Trophoblast cell (in vitro differentiated cells and primary cell): Measurements from ENCODE around the gene IMP4.

Experiments
- DNase-seq, 2 donors: peaks; one replicate each; pipeline ENCODE4 v3.0.0-alpha.2; 2016
- H2AFZ ChIP-seq: 2 replicates; pipeline ENCODE4 v1.6.1; 2013; ENCODE audit warnings: low read length, moderate library complexity, mild to moderate bottlenecking; ENCODE audit not compliant: insufficient read depth, poor library complexity
- H2AK5ac ChIP-seq: 2 replicates; pipeline ENCODE4 v1.6.1; 2013; ENCODE audit warnings: mild to moderate bottlenecking, low read length
- H2BK120ac ChIP-seq: 2 replicates; pipeline ENCODE4 v1.6.1; 2013; ENCODE audit warnings: low read length, mild to moderate bottlenecking, moderate library complexity; ENCODE audit not compliant: insufficient read depth, poor library complexity
- H2BK12ac ChIP-seq: 2 replicates; pipeline ENCODE4 v1.6.1; 2013; ENCODE audit warnings: mild to moderate bottlenecking, low read length, moderate library complexity
- H2BK5ac ChIP-seq: 2 replicates; pipeline ENCODE4 v1.6.1; 2013; ENCODE audit warnings: low read length, low read depth, moderate library complexity, mild to moderate bottlenecking; ENCODE audit not compliant: poor library complexity
- H3K14ac ChIP-seq: 2 replicates; pipeline ENCODE4 v1.6.1; 2013; ENCODE audit warnings: mild to moderate bottlenecking, low read length
- H3K18ac ChIP-seq: 2 replicates; pipeline ENCODE4 v1.6.1; 2013; ENCODE audit warnings: mild to moderate bottlenecking, low read length
- H3K23ac ChIP-seq: 2 replicates; pipeline ENCODE4 v1.6.1; 2013; ENCODE audit warnings: low read length
- H3K27ac ChIP-seq: 2 replicates; pipeline ENCODE4 v1.5.1; 2013; ENCODE audit warnings: low read depth, mild to moderate bottlenecking, inconsistent platforms, low read length, moderate library complexity
- H3K27me3 ChIP-seq: 2 replicates; pipeline ENCODE4 v1.6.1; 2013; ENCODE audit warnings: inconsistent platforms, mild to moderate bottlenecking, low read length, moderate library complexity; ENCODE audit not compliant: insufficient read depth
- H3K36me3 ChIP-seq, 2 experiments: 1 replicate in 1 of 2; 2 replicates in 1 of 2; pipeline ENCODE4 v1.6.1; 2013; ENCODE audit warnings: low read length in 2 of 2, mild to moderate bottlenecking in 2 of 2, moderate library complexity in 1 of 2; ENCODE audit not compliant: insufficient read depth in 2 of 2, control insufficient read depth in 1 of 2
- H3K4ac ChIP-seq: 2 replicates; pipeline ENCODE4 v1.6.1; 2013; ENCODE audit warnings: low read depth, mild to moderate bottlenecking, low read length, moderate library complexity
- H3K4me1 ChIP-seq, 2 experiments: 1 replicate in 1 of 2; 2 replicates in 1 of 2; pipeline ENCODE4 v1.6.1; 2013; ENCODE audit warnings: low read length in 2 of 2, mild to moderate bottlenecking in 2 of 2, moderate library complexity in 1 of 2; ENCODE audit not compliant: insufficient read depth in 2 of 2, control insufficient read depth in 1 of 2
- H3K4me2 ChIP-seq: 2 replicates; pipeline ENCODE4 v1.6.1; 2013; ENCODE audit warnings: inconsistent platforms, mild to moderate bottlenecking, low read length, moderate library complexity
- H3K4me3 ChIP-seq: 2 replicates; pipeline ENCODE4 v1.5.1; 2013; ENCODE audit warnings: mild to moderate bottlenecking, low read depth, low read length, inconsistent platforms
- H3K79me1 ChIP-seq: one replicate; pipeline ENCODE4 v1.6.1; 2013; ENCODE audit warnings: low read length
- H3K79me2 ChIP-seq: 2 replicates; pipeline ENCODE4 v1.6.1; 2013; ENCODE audit warnings: low read length, mild to moderate bottlenecking; ENCODE audit not compliant: control insufficient read depth, insufficient read depth, poor library complexity
- H3K9ac ChIP-seq: 2 replicates; pipeline ENCODE4 v1.6.1; 2013; ENCODE audit warnings: mild to moderate bottlenecking, low read length
- H3K9me3 ChIP-seq: 2 replicates; pipeline ENCODE4 v1.6.1; 2013; ENCODE audit warnings: low read depth, mild to moderate bottlenecking, control low read depth, inconsistent platforms, low read length; ENCODE audit not compliant: insufficient read depth
- H4K12ac ChIP-seq: 2 replicates; pipeline ENCODE4 v1.6.1; 2013; ENCODE audit warnings: low read depth, mild to moderate bottlenecking, low read length, moderate library complexity
- H4K8ac ChIP-seq: 2 replicates; pipeline ENCODE4 v1.6.1; 2013; ENCODE audit warnings: low read depth, mild to moderate bottlenecking, low read length, moderate library complexity
- H4K91ac ChIP-seq: one replicate; pipeline ENCODE4 v1.6.1; 2013; ENCODE audit warnings: low read depth, mild to moderate bottlenecking, low read length, moderate library complexity
- WGBS: extraction: QIAGEN DNeasy Blood & Tissue Kit; methylation state at CpG from one replicate; pipeline ENCODE4 v1.1.7; 2013; ENCODE audit warnings: missing lambda C conversion rate; ENCODE audit not compliant: insufficient read length, insufficient coverage; ENCODE audit errors: extremely low coverage; 5-methylcytosine and 5-hydroxymethylcytosine counted together

Gene IMP4

GRCh38 chr2:130382313-130382917 lies 39.7 kb downstream of the IMP4 start:
- no peaks in the 10 kb centered on the region for H3K27me3 ChIP-seq
- H2BK5ac ChIP-seq, result no peak overlapping the region
- peaks cover 8% of the 10 kb centered on the region for H3K9me3 ChIP-seq
- no peak overlapping the region for H3K27ac ChIP-seq
- no peak overlapping the region for H3K4me2 ChIP-seq
- H3K4ac ChIP-seq, result no peak overlapping the region
- H3K79me1 ChIP-seq, result no peaks in the 10 kb centered on the region
- H4K91ac ChIP-seq, result no peak overlapping the region
- H2BK120ac ChIP-seq, result no peak overlapping the region
- no peak overlapping the region for H3K14ac ChIP-seq
- H4K8ac ChIP-seq, result no peak overlapping the region
- H3K4me1 ChIP-seq, result no peaks in the 10 kb centered on the region
- H2AK5ac ChIP-seq, result no peak overlapping the region
- no peak overlapping the region for H3K23ac ChIP-seq
- H4K12ac ChIP-seq, result no peak overlapping the region
- H3K36me3 ChIP-seq, result no peaks in the 10 kb centered on the region
- no peak overlapping the region for H3K9ac ChIP-seq
- no peak overlapping the region for H3K18ac ChIP-seq
- DNase-seq, result no peak
- H2BK12ac ChIP-seq, result no peak overlapping the region
- WGBS, result no CpG with 5 or more reads among the region's 8 CpGs
- H2AFZ ChIP-seq, result no peak overlapping the region
- no peak overlapping the region for H3K4me3 ChIP-seq
- no peaks in the 10 kb centered on the region for H3K79me2 ChIP-seq

DNA sequence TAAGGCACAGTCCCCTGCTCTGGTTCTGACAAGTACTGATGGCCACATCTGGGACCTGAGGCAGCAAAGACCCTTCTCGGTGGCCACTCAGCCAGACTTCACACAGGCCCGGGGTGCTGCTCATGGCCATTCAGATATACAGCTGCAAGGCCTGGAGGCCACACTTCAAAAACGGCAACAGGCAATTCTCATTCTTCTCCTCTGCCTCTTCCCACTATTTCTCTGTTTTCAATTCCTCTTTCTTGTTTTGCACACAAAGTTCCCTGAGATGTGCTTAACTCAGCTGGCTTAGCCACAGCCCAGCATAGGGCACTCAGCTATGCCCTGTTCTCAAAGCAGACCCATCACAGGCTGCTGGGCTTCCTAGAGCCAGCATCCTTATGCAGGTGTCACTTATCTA lies 43.0 kb downstream of the IMP4 start:
- Histone ChIP-seq H4K12ac (no peak overlapping the region), H3K4me2 (no peak overlapping the region), H2BK5ac (no peak overlapping the region), H3K14ac (no peak overlapping the region), H2AK5ac (no peak overlapping the region), H3K27ac (no peak overlapping the region), H3K9me3 (peaks cover 8% of the 10 kb centered on the region), H3K4me3 (no peak overlapping the region), H3K4me1 (peaks cover 3% of the 10 kb centered on the region in 2 experiments), H3K18ac (no peak overlapping the region), H4K8ac (no peak overlapping the region), H3K36me3 (no peaks in the 10 kb centered on the region), H2BK120ac (no peak overlapping the region), H4K91ac (no peak overlapping the region), H3K79me2 (no peaks in the 10 kb centered on the region), H3K4ac (no peak overlapping the region), H2BK12ac (no peak overlapping the region), H3K27me3 (no peaks in the 10 kb centered on the region), H3K79me1 (no peaks in the 10 kb centered on the region), H3K9ac (no peak overlapping the region), H2AFZ (no peak overlapping the region), H3K23ac (no peak overlapping the region)
- no CpG with 5 or more reads among the region's 3 CpGs for WGBS
- DNase-seq, result no peak

DNA sequence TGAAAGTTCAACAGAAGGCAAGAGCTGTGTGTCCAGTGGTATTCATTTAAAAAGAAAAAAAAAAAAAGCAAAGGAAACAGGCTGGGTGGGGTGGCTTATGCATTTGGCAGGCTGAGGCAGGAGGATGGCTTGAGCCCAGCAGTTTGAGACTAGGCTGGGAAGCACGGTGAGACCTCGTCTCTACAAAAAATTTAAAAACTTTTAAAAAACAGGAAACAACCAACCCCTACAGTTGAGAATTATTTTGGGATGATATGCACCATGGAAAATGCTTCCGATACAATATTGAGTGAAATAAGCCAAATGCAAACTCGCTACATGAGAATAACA lies 44.3 kb downstream of the IMP4 start:
- H3K9ac ChIP-seq, result no peak overlapping the region
- H3K79me2 ChIP-seq, result peaks cover 3% of the 10 kb centered on the region
- no peak overlapping the region for H2BK12ac ChIP-seq
- no peak overlapping the region for H3K14ac ChIP-seq
- H2BK5ac ChIP-seq, result no peak overlapping the region
- H4K91ac ChIP-seq, result no peak overlapping the region
- peaks cover 3% of the 10 kb centered on the region for H3K79me1 ChIP-seq
- H3K18ac ChIP-seq, result no peak overlapping the region
- no peak overlapping the region for H4K12ac ChIP-seq
- no peak overlapping the region for H2BK120ac ChIP-seq
- no peak for DNase-seq
- no peak overlapping the region for H3K4me2 ChIP-seq
- no peak overlapping the region for H3K4ac ChIP-seq
- no peak overlapping the region for H3K27ac ChIP-seq
- H4K8ac ChIP-seq, result no peak overlapping the region
- no peaks in the 10 kb centered on the region for H3K27me3 ChIP-seq
- peaks cover 8% of the 10 kb centered on the region for H3K9me3 ChIP-seq
- no peak overlapping the region for H3K4me3 ChIP-seq
- H3K4me1 ChIP-seq, result peaks cover 3 to 6% of the 10 kb centered on the region in 2 experiments
- no CpG with 5 or more reads among the region's 4 CpGs for WGBS
- no peak overlapping the region for H3K23ac ChIP-seq
- no peak overlapping the region for H2AK5ac ChIP-seq
- H2AFZ ChIP-seq, result no peak overlapping the region
- H3K36me3 ChIP-seq, result no peaks in the 10 kb centered on the region

DNA sequence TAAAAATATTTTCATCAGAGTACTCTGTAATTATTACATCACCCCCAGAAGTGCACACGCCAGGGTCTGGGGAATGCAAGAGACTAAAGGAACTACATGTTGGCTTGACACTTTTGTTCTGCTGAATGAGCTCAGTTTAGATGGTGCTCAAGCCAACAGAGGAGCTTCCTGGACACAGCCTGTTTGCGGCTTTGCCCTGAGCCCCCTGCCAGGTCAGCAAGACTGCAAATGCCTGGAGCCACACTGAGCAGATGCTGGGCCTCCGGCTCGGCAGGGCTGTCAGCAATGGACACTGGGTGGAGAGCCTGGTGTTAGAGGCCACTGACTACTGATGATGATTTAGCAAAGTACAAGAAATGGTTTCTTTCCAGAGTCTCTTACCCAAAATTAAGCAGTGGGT lies 45.1 kb downstream of the IMP4 start:
- no peak overlapping the region for H3K23ac ChIP-seq
- H3K79me2 ChIP-seq, result peaks cover 3% of the 10 kb centered on the region
- H4K12ac ChIP-seq, result no peak overlapping the region
- H3K27me3 ChIP-seq, result no peaks in the 10 kb centered on the region
- H3K4me1 ChIP-seq, result peaks cover 3 to 6% of the 10 kb centered on the region in 2 experiments
- no peak overlapping the region for H2BK5ac ChIP-seq
- no peak overlapping the region for H2BK120ac ChIP-seq
- no CpG with 5 or more reads among the region's 4 CpGs for WGBS
- H3K79me1 ChIP-seq, result peaks cover 3% of the 10 kb centered on the region
- H3K9me3 ChIP-seq, result peaks cover 3% of the 10 kb centered on the region
- H3K36me3 ChIP-seq, result no peaks in the 10 kb centered on the region
- no peak overlapping the region for H3K27ac ChIP-seq
- DNase-seq, result no peak
- H3K4me2 ChIP-seq, result no peak overlapping the region
- no peak overlapping the region for H2AFZ ChIP-seq
- H3K4ac ChIP-seq, result no peak overlapping the region
- no peak overlapping the region for H3K18ac ChIP-seq
- H2BK12ac ChIP-seq, result no peak overlapping the region
- H4K91ac ChIP-seq, result no peak overlapping the region
- no peak overlapping the region for H3K14ac ChIP-seq
- H3K4me3 ChIP-seq, result peak overlapping the region; percentile 59
- H2AK5ac ChIP-seq, result no peak overlapping the region
- H3K9ac ChIP-seq, result no peak overlapping the region
- H4K8ac ChIP-seq, result no peak overlapping the region
